HG03135 (cell line): ENCODE data around the gene COL26A1.

Experiments used
- ATAC-seq: cut with Tn5 transposase; IDR thresholded peaks from one replicate; pipeline ENCODE4 v1.9.1; 2021; ENCODE audit warnings: mild to moderate bottlenecking, moderate library complexity; ENCODE audit not compliant: unreplicated experiment

The COL26A1 gene

DNA sequence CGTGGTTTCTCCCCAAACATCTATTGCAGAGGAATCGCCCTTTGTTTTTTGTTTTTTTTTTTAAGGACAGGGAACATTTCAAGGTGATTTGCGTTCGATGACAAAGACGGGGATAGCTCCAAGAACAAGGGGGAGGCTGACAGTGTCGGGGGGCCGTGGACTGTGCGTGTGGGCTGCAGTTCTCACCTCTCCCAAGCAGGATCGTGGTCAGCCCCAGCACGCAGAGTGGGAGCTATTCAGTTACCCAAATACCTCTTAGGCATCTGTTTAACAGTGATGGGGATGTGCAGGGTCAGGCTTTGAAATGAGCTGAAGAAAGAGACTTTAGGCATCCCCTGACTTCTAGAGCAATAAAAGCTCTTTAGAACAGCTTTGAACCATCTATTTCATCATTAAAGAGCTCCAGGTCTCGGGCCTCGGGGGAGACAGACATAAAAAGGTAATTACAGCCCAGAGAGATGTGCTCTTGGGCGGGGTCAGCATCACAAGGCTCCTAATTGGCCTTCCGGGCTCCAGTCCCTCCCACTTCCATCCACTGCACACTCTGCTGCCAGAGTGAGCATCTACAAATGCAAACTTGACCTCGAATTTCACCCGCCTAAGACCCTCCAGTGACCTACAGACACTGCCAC, 169.2 kb downstream of the COL26A1 start:
- ATAC-seq, result no peak

DNA sequence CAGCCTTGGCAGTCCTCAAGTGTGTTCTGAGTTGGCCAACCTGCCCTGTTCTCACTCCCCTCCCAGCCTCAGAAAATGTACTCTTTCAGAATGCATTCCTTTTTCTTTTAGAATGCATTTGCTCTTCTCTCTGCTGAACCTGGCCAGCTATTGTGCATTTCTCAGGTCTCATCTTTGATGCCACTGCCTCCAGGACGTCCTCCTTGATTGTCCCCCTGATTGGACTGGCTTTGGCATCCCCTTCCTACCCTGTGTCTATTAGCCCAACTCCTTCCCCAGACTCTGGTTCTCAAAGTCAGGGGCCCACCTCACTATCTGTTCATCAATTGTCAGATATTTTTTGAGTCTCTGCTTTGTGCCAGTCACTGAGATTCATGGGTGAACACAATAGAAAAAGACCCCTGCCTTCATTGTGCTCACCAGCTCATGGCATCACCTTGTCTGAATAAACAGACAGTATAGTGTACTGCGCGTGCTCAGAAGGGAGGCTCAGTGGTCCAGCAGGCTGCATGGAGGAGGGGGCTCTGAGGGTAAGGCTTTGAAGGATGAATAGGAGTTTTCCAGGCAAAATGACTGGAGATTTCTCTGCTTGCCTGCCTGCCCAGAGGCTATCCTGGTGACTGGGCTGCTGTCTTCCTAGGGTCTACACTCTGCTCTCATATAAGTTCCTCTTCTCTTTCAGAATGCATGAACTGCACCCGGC, 169.9 kb downstream of the COL26A1 start:
- no peak for ATAC-seq

GRCh38 chr7:101533103-101533465, 170.4 kb downstream of the COL26A1 start:
- no peak for ATAC-seq

GRCh38 chr7:101534015-101534803, 171.5 kb downstream of the COL26A1 start:
- ATAC-seq, result no peak

- ATAC-seq, result no peak
Observed at GRCh38 chr7:101534873-101535272, 172.2 kb downstream of the COL26A1 start.

DNA sequence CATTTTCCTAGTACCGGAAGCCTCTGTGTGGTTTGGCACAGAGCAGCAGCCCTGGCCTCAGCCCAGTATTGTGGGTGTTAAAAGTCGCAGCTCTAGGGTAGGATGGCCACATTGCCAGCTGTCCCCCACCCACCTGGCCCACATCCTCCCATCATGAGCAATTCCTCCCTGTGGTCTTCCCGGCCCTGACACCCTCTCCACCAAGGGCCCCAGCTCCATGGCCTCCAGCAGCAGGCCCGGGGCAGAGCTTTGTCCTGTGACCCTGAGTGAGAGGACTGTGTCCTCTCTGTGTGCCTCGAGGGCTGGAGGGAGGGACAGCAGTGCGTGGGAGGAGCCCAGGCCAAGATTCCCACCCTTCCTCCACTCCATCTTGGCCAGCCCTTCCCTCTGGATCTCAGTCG, 172.7 kb downstream of the COL26A1 start:
- ATAC-seq, result no peak

DNA sequence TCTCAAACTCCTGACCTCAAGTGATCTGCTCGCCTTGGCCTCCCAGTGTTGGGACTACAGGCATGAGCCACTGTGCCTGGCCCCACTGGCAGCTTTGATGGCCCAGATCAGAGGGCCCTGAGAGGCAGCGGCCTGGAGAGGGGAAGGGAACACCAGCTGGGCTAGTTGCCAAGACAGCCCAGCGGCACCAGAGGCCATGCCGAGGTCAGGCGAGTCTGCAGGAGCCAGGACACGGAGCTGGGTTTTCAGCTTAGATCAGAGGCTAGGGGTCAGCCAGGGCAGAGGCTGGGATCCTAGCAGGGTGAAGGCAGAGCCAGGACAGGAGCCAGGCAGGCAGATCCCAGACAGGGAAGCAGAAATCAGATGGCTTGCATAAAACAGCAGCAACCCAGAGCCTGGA, 173.6 kb downstream of the COL26A1 start:
- ATAC-seq, result no peak

GRCh38 chr7:101536668-101537067, 174.0 kb downstream of the COL26A1 start:
- ATAC-seq, result no peak

- ATAC-seq, result no peak
Observed at GRCh38 chr7:101537205-101537604, 174.5 kb downstream of the COL26A1 start.

DNA sequence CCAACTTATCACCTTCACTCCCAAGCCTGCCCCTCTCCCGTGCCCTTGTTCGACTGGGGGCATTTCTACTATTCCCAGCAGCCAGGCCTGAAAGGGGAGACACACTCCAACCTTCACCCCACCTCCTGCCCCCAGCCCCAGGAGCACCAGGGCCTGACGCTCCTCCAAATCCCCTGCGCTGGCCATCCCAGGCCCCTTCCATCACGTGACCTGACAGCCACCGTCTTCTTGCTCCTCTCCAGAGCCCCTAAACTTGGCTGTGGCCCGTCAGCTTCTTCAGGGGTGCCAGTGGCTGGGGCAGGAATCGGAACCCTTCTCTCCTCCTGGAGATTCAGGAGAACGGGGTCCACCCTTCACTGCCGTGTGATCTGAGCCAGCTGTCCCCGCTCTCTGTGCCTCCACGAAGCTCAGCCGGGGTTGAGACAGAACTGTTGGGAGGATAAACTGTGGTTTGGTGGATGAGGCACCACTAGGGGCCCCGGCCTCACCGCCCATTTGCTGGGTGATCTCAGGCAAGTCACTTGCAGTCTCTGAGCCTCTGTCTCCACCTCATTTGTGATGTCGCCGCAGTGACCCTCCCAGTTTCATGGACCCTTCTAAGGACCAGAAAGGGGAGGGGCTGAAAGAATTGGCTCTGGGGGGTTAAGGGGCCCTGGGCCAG, 175.4 kb downstream of the COL26A1 start:
- ATAC-seq, result no peak

DNA sequence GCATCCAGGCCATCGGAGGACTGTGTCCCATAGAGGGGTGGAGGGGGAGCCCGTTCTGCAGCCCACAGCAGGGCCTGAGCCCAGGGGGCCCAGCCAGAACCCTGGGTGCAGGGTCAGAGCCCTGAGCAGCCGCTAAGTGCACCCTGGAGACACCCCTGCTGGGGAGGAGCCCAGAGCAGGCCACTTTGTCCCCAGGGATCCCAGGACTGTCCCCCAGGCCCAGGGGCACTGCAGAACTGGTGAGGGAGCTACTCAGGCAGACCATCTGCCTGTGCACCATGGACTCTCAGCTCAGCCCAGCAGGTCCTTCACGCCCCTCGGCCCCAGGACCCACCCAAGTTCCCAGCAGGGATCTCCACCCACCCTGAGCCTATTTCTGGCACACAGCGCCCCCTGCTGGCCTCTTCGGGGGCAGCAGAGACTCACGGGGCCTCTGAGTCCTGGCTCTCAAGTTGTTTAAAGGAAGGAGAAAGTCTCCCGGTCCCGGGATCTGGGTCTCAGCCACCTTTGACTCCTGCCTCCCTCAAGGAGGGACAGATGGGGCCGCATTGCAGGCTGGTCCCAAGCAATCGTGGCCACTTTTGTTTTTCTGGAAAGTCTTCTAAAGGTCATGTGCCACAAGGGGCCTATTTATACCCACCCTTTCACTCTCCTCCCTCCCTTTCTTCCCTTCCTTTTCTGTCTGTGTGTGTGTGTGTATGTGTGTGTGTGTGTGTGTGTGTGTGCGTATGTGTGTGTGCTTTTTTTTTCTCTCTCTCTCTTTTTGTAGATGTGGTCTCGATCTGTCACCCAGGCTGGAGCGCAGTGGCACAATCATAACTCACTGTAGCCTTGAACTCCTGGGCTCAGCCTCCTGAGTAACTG, 176.2 kb downstream of the COL26A1 start:
- no peak for ATAC-seq

DNA sequence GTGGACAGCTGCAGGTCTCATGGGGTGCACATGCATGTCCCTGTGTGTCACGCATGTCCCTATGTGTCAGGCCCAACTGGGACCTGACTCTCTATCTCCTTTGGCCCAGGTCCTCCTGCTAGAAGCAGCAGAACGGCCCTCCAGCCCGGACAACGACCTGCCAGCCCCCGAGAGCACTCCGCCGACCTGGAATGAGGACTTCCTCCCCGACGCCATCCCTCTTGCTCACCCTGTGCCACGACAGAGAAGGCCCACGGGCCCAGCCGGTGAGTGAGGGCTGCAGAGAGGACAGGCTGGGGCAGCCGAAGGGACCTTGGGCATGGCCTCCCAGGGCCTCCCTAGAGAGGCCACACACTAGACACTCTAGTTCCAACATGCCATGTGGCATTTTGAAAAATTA, 177.1 kb downstream of the COL26A1 start:
- no peak for ATAC-seq

DNA sequence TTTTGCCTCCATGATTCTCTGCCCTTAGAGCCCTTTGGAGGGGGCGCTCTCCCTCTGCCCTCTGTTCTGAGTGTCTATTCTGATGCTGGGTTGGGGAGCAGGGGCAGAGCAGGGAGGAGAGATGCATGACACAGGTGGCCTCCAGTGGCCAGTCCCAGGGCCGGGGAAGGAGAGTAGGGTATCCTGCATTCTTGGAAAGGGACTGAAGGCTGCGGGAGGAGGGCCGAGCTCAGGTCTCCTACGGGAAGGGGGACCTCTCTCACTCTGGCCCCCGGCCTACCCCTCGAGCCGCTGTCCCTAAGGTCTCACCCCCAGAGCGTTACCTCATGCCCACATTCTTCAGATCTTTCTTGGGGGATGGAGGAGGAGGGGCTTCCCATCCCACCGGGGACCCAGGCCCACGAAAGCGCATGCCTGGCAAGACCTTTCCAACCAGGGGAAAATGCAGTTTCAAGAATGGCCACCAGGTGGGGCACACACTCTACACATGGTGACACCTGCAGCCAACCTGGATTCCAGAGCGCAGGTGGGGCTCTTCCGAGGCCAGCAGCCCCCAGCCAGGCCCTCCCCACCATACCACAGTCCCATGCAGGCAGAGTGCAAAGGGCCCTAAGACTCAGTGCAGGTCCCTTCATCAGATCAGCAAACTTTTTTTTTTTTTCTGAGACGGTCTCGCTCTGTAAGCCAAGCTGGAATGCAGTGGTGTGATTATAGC, 180.0 kb downstream of the COL26A1 start:
- no peak for ATAC-seq

DNA sequence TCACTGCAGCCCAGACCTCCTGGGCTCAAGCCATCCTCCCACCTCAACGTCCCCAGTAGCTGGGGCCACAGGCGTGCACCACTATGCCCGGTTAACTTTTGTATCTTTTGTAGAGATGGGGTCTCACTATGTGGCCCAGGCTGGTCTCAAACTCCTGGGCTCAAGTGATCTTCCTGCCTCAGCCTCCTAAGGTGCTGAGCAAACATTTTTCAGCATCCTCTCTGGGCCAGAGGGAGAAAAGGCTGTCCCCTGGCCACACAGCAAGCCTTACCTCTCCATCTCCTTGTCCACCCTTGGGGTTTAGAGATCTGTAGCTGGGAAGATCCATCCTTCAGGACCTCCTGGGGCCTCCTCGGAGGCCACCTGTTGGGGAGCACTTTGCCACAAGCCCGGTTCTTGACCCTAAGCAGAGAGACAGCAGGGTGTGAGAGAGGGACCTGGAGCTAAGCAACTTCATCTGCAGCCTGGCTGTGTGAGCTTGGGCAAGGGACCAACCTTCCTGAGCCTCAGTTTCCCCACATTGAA, 180.6 kb downstream of the COL26A1 start:
- ATAC-seq, result no peak

DNA sequence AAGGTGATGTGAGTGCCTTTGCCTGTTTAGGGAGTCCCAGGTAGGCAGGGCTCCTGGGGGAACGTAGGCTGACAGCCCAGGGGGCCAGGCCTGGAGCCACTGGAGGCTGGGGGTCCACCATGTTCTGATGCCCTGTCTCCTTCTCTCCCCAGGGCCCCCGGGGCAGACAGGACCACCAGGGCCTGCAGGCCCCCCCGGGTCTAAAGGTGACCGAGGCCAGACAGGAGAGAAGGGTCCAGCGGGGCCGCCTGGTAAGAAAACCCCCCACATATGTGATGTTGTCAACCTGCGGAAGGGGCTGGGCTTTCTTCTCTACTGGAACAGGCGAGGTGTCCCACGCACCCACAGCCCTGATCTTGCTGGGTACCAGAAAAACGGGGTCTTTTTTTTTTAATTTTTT, 181.2 kb downstream of the COL26A1 start:
- no peak for ATAC-seq

GRCh38 chr7:101545441-101546190, 182.9 kb downstream of the COL26A1 start:
- ATAC-seq, result no peak

DNA sequence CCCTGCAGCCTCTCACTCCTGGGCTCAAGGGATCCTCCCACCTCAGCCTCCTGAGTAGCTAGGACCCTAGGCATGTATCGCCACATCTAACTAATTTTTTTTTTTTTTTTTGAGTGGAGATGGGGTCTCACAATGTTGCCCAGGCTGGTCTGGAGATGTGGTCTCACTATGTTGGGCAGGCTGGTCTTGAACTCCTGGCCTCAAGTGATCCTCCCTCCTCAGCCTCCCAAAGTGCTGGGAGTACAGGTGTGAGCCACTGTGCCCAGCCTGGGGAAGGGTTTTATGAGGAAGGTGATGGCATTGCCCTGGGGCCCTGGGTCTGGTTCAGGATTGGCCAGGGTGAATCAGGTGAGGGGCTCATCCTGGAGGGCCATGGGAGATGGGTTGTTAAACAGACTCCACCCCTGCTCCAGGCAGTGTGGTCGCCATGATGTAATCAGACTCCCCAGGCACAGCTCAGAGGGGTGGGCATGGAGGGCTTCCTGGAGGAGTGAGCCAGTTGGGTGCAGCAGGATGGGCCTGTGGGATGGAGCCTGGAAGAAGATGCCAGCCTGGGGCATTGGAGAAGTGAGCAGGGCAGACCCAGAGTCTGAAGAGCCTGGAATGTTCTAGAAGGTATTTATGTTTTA, 183.7 kb downstream of the COL26A1 start:
- ATAC-seq, result no peak
